Iris pigment epithelial cell (primary cell): ENCODE measurements around the gene HMGB3.
A peak's percentile ranks its signal among the peaks of the same experiment; 100 is the strongest.
"Not testable (repeated sequence)": the region's sequence is repeated elsewhere in the genome, so short reads cannot be mapped to it uniquely, and the experiment has no call there.

Source experiments
- DNase-seq: peaks from one replicate; pipeline ENCODE4 v3.0.0-alpha.2; 2011; ENCODE audit warnings: low read depth

HMGB3 gene

DNA sequence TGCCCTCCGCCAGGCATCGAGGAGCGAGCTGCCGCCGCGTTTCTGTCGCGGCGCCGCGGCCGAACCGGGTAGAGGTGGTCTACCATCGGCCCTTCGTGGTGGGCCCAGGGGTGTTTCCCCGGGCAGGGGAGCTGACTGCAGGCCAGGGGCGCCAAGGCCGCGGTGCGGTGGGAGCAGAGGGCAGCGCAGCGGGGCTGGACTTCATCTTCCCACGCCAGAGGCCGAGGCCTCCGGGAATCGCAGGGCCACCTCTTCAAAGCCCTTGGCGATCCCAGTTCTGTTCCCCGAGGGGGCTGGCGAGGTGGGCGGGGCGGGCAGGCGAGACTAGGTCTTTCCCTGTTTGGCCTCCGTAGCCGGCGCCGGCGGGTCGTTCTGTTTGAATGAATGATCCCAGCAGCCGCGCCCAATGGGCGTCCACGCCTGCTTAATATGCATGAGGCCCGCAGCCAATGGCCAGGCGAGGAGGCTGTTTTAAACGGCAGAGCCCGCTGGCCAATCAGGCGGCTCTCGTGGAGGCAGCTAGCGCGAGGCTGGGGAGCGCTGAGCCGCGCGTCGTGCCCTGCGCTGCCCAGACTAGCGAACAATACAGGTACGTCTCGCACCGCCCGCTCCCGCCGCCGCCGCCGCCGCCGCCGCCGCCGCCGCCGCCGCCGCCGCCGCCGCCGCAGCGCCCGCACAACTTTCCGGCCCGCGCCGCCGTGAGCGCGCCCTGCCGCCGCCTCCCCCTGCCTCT lies at the start of gene HMGB3:
Gene HMGB3, plus strand, starts transcription at position 548 of the 733 bp plus-strand sequence. CDS start 2,265 bp downstream, outside the sequence.
- peak; percentile 89 for DNase-seq

- DNase-seq: no peak
Measured at GRCh38 chrX:150933945-150934350, 49.2 kb upstream of the HMGB3 start.

DNA sequence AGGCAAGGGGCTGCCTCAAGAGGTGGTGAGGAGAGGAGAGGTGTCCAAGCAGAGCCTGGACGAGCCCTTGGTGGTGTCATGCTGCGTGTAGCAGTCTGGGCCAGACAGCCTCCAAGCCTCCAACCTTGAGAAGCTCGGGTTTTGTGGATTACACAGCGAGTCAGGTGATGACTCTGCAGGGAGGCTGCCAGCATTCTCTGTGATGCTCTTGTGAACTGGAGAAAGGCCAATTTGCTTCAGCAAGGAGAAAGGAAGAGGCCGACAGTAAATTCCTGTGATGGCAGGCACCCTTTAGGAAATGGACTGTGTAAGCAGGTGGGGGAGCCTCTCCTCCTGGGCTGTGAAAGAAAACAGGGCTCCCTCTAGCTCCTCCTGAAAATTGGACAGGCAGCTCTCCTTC lies 48.7 kb upstream of the HMGB3 start:
- DNase-seq: peak; percentile 74

DNA sequence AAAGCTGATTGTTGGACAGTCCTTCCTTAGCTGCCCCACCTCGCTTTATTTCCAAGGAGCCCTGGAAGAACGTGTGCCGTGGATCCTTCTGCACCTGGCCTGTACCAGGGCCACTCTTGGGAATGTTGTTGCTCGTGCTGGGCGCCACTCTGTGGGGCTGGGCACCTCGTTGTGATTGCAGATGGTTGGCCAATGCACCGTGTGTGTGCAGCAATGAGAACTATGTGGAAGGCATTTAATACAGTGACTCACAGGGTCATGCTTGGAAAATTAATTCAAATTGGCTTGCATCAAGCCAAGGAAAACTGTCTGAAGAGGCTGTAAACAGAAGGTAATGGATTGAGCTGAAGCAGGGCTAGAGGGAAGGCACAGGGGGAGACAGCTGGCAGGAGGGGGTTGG lies 47.7 kb upstream of the HMGB3 start:
- peak; percentile 51 for DNase-seq

GRCh38 chrX:150936556-150936955 lies 46.6 kb upstream of the HMGB3 start:
- no peak for DNase-seq

DNA sequence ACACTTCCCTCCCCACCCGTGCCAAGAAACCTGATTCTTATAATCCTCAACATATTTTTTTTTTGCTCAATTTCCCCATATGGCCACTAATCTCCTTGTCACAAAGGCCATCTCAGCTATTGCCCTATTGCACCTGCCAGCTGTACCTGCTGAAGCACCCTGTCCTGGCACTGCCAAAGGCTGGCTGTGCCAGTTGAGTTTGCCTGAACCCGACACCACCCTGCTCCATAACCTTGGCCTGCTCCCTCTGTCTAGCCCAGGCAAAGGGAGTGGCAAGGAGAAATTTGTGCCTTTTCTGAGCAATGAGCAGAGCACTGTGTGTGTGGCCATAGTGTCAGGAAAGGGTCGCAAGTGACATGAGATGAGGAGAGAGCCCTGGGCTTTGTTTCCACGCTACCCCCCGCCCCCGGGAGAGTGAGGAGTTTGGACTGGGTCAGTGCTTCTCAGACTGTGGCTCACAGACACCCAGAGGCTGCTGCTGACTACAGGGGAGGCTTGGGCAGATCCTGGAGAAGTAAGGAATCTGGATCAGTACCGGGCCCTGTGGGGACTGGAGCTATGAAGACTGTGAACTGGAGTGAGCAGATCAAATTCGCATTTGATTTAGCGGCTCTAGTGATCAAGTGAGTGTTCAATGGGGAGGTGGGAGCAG lies 42.2 kb upstream of the HMGB3 start:
- no peak for DNase-seq

DNA sequence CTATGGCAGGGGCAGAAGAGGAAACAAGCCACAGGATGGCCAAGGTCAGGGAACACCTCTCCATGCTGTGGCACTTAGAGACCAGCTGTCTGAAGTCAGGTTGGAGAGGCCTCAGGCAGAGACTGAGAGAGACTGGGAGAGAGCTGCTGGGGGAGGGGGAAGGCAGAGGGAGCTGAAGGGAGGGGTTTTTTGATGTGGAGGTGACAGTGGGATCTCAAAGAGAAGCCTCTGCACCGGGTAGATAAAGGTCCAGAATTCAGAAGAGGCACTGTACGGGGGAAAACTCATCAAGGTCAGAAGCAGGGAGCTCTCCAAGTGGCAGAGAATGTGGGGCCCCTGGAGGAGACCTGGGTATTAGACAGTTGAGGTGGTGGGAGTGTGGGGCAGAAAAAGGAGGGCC lies 41.6 kb upstream of the HMGB3 start:
- DNase-seq: no peak

DNA sequence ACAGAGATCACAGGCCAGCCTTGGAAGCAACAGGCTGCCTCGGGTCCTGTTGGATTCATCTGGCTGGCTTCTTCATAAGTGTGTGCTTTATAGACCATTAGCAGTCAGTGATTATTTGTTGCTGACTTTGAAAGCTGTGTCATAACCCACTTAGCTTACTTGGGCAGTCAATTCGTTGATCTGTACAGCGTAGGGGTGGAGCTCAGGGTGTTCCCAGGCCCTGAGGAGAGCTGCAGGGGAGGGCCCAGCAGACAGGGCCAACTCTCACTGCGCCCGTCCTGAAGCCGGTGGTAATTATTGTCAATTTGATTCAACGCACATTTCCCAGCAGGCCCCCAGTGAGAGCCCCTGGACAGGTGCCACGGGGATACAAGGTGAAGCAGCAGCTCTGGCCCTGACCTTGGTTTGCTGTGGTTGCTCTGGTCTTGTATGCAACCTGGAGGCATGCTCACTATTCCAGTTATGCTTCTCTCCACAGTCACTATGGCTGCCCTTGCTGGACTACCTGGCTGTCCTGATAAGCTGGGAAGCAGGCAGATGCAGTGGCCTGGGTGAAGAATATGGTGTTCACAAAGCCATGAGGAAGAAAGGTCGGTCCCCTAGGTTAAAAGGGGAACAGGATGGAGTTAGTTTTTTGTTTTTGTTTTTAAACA lies 40.1 kb upstream of the HMGB3 start:
- DNase-seq: no peak

GRCh38 chrX:150944233-150944632 lies 38.9 kb upstream of the HMGB3 start:
- DNase-seq: no peak

DNA sequence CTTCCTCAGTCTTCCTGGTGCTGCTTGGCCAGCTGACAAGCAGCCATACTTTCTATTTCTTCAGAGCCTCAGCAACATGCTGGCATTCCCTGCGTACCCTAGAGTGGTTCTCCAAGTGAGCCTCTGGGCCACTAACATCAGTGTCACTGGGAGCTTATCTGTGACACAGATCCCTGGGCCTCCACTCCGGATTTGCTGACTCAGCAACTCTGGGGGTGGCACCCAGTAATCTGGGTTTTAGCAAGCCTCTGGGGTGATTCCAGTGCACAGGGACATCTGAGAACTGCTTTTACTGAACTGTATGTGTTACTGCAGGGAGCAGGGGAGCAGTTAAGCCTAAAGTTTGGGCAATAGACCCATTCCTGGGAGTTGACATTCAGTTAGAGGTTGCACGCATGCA lies 28.2 kb upstream of the HMGB3 start:
- no peak for DNase-seq

GRCh38 chrX:150955590-150955989 lies 27.5 kb upstream of the HMGB3 start:
- DNase-seq: no peak

- no peak for DNase-seq
Measured at GRCh38 chrX:150958177-150958576, 25.0 kb upstream of the HMGB3 start.

DNA sequence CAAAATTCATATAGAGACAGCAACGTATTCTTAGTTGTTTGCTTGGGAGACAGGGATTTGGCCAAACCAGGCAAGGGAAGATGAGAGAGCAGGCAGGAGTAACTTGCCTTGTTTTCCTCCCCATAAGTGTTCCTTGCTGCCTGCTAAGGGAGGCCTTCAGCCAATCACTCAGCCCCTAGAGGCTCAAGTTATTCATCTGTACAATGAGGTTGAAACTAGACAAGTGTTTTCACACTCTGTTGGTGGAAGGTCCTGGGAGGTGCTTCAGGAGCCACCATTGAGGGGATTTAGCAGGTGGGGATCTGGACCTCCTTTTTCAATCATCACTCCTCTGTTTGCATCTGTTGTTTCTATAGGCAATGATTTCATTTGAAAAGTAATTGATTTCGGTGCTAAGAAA lies 23.6 kb upstream of the HMGB3 start:
- no peak for DNase-seq

- DNase-seq: no peak
Measured at GRCh38 chrX:150961631-150962030, 21.5 kb upstream of the HMGB3 start.

DNA sequence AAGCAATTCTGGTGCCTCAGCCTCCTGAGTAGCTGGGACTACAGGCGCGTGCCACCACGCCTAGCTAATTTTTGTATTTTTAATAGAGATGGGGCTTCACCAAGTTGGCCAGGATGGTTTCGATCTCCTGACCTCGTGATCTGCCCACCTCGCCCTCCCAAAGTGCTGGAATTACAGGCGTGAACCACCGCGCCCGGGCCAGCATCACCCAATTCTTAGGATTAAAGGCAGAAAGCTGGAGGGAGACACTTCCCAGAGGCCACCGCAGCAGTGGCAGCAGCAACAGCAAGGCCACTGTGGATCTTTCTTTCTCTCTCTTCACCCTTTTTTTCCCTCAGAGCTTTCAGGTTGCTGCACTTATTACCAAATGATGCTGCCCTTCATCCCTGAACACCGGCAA lies 18.7 kb upstream of the HMGB3 start:
- DNase-seq: not testable (repeated sequence)

GRCh38 chrX:150966235-150966634 lies 16.9 kb upstream of the HMGB3 start:
- DNase-seq: no peak

GRCh38 chrX:150966742-150967141 lies 16.4 kb upstream of the HMGB3 start:
- no peak for DNase-seq

DNA sequence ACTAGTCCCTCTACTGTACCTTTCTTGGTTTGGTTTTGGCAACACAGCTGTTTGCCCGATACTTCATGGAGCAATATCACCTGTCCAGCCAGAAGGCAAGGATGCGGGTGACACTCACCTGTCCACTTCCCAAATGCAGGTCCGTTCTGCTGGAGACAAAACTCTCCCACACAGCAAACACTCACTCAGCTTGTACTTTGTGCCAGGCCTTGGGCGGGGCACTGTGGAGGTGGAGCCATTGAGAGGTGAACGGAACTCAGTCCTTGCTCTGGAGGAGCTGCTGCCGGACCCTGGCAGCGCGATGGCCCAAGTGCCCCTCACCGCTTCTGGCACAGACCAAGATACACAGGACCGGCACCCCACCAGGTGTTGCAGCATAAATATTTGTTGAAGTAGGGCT lies 15.3 kb upstream of the HMGB3 start:
- DNase-seq: no peak

DNA sequence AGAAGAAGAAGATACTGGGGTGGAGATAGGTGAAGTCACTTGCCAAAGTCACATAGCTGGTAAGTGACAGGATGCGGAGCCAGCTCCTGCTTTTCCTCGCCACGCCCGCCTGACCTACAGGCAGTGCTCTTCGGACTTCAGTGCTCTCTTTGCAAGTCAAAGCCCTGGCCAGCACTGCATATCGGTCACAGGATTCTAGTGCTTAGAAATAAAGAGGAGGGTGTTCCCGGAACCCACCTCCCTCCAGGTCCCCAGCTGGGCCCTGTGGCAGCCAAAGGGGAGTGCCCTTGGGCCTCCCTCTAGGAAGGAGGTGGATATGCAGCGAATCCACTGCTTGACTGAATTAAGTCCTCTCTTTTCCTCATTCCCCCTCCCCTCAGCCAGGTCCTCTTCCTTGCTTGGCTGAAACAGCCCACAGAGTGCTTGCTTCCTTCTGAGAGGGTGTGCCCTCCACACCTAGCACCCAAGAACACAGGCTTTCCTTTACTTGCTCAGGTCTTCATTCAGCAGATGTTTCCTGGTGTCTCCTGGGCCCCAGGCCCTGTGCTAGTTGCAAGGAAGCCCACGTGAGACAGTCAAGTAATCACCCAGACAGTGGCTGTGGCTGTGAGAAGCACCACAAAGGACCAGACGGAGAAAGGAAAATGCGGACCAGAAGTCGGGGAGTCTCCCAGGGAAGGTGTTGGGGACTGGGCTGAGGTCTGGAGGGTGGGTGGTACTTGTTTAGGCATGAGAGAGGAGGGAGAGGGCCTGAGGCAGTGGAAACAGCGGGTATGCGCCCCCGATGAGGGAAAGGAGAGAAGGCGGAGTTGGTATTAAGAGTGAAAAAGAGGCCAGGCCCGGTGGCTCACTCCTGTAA lies 14.0 kb upstream of the HMGB3 start:
- no peak for DNase-seq

GRCh38 chrX:150972450-150972849 lies 10.7 kb upstream of the HMGB3 start:
- DNase-seq: no peak

DNA sequence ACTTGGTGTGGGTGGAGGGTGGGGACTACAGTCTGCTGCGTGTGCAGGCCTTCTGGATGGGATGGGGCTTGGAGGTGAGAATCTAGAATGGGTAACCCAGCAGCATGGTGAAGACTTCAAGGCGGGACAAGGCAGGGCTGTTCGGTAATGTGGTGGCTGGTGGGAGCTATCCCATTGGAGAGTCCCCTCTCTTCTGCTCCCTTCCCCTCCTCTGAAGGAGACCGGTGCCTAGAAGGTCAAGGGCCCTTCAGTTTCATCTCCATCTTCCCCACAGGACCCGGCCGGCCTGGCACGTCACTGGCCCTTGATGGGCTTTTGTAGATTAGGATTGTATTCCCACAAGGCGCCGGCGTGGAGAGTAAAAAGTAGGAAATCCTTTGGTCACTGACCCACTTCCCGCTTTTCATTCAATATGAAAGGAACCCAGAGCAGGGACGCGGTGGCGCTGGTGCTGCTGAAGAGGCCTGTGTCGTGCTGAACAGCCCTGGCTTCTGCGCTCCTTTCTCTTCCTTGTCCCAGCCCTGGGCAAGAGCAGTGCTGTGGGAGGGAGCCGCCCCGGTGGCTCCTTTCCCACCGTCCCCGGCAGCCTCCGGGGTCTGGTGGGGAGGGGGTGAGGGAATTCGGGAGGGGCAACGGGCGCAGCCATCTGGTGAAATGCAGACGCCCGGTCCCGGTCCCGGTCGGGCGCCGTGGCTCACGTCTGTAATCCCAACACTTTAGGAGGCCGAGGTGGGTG lies 7.3 kb upstream of the HMGB3 start:
- DNase-seq: no peak
